ENCODE measurements around the gene KCNH1.

KCNH1 gene

DNA sequence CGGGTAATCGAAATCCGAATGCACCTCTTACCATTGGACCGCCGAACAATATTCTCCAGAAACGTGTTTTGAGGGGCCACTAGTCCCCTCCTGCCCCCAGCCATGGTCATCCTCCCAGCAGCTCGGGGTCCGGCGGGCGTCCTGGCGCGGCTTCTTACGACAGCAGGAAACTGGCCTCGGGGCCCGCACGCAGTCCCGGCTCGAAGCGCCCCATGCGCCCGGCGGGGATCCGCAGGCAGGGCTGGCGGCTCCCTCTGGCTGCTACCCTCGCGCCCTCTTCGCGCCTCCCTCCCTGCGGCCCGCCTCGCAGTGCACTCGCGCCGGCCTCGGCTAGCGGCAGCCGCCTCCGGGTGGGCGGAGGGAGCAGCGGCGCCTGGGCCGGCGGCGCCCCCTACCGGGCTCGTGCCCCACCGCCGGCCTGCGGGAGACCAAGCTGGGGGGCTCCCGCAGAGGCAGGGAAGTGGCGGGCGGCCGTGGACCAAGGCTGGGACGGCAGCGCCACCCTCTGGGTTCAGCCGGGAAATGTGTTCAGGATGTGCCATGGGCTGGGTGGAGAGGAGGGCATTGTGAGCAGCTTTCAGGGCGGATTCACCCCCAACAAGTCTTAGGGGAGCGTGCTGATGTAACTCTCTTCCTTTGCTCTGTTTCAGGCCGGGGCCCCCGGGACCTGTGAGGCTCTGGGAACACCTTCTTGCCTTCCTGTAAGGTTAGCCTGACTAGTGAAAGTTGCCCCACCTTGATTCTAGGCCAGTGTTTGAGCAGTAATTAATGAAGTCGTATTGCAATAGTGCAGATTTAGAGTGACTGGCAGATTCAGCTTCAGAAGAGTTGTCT, at the start of gene KCNH1:
TSS of gene KCNH1 (minus strand) at position 313 of the 834 bp plus-strand sequence. CDS start at position 110, 203 bp downstream.
- DNase-seq = peak; percentile 85 to 88

DNA sequence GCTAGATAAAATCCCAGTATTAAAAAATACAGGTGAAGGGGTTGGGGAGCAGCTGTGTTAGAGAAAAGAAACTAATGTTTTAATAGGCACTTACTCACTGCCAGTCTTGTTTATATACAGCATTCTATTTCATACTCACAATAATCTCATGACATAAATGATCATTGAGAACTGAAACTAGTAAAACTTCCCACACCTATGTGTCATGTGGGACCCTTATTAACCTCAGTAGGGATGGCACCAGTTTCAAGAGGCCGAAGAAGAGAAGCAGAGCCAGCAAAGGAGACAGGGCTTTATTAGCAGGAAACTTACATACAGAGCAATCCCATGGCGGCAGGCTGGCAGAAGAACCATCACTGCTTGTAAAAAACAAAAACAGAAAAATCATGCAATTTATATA, 48.8 kb upstream of the KCNH1 start:
- DNase-seq = no peak

GRCh38 chr1:211174375-211174774, 40.4 kb upstream of the KCNH1 start:
- no peak for DNase-seq

- no peak for DNase-seq
Observed at GRCh38 chr1:211172657-211173056, 38.7 kb upstream of the KCNH1 start.

DNA sequence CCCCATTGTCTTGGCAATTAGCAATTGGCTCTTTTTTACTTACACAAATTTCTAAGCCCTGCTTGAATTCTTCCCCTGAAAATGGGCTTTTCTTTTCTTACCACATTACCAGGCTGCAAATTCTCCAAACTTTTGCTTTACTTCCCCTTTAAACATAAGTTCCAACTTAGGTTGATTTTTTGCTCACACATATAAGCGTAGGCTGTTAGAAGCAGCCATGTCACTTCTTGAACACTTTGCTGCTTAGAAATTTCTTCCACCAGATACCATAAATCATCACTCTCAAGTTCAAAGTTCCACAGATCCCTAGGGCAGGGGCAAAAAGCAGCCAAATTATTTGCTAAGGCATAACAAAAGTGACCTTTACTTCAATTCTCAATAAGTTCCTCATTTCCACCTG, 35.4 kb upstream of the KCNH1 start:
- no peak for DNase-seq

GRCh38 chr1:211158866-211159265, 24.9 kb upstream of the KCNH1 start:
- DNase-seq = no peak

- no peak for DNase-seq
Observed at GRCh38 chr1:211155040-211155439, 21.1 kb upstream of the KCNH1 start.

GRCh38 chr1:211153932-211154331, 20.0 kb upstream of the KCNH1 start:
- DNase-seq = no peak

DNA sequence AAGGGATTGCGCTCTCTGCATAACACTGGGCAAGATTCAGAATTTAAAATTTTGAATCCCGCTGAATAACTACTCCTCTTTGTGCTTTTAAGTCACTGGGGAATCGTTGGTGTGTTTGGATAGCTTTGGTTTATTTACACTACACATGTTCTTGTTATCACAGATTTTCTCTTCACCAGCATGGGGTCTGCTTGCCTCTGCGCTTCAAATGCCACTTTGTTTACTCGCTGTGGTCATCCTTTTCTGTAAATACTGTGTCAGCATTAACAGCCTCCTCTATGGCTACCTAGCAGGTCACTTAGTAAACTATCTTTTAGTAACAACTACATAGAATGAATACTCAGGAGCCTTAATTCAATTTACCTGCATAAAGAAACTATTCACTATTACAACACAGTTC, 14.4 kb upstream of the KCNH1 start:
- DNase-seq = no peak

DNA sequence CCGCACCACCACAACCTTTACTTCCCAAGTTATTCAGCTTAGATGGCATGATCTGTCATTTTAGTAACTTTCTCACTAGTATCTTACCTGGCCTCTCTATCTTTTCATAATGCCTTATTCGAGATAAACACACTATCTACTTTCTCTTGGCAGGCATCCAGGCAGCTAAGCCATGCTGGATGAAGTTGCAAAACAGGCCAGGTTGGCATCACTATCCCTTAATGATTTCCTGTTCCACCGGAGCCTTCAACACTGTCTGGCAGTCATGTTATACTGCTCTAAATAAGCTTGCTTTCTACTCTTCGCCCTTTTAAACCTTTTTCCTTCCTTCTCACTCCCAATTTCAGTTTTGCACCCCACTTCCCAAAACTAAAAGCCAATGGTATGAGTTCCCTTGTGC, 12.0 kb upstream of the KCNH1 start:
- no peak for DNase-seq

GRCh38 chr1:211135342-211135950, 1.5 kb upstream of the KCNH1 start:
- DNase-seq = no peak

DNA sequence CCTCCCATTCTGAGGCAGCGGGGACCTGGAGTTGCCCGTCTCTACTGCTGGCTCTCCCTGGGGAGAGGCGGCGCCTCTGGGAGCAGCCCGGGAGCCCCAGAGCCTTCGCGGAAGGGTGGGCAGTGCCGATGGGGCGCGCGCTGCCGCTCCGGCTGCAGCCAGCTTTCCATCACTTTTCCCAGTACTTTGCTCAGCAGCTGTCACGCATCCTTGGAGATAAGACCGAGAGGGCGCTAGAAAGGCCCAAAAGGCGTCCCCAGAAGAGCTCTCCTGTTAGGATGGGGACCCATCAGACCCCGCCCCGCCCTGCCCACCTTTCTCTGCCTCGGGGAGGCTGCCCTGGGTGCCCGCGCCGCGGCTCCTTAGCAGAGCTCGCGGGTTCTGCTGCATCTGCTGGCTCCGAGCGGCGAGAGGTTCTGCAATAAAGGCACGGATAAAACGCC, 534 bp downstream of the KCNH1 start:
- DNase-seq = peak; percentile 31 to 34

GRCh38 chr1:211132721-211133392, 1.1 kb downstream of the KCNH1 start:
- DNase-seq = no peak

GRCh38 chr1:211129776-211130175, 4.2 kb downstream of the KCNH1 start:
- DNase-seq = no peak

- no peak for DNase-seq
Observed at GRCh38 chr1:211127166-211127565, 6.8 kb downstream of the KCNH1 start.

- DNase-seq = no peak
Observed at GRCh38 chr1:211126622-211127021, 7.3 kb downstream of the KCNH1 start.

- no peak for DNase-seq
Observed at GRCh38 chr1:211118407-211119102, 15.4 kb downstream of the KCNH1 start.

- DNase-seq = no peak
Observed at GRCh38 chr1:211114446-211114845, 19.5 kb downstream of the KCNH1 start.

- no peak for DNase-seq
Observed at GRCh38 chr1:211113566-211113965, 20.4 kb downstream of the KCNH1 start.

- no peak for DNase-seq
Observed at GRCh38 chr1:211111351-211111750, 22.6 kb downstream of the KCNH1 start.

GRCh38 chr1:211101481-211101880, 32.5 kb downstream of the KCNH1 start:
- no peak for DNase-seq

- DNase-seq = no peak
Observed at GRCh38 chr1:211099393-211099792, 34.6 kb downstream of the KCNH1 start.

- no peak for DNase-seq
Observed at GRCh38 chr1:211095381-211095780, 38.6 kb downstream of the KCNH1 start.

All from activated CD4-positive, alpha-beta T cell treated with anti-CD3 and anti-CD28 coated beads, Interleukin-2, amount 50 U/mL, for 48 hours (primary cell).